Loucy (cell line): ENCODE data around the gene CLEC4M.

ENCODE experiments used
- EZH2phosphoT487 ChIP-seq: fragments of 200-600 bp; IDR thresholded peaks from 2 replicates; pipeline ENCODE4 v1.6.1; 2018; ENCODE audit warnings: antibody characterized with exemption, mild to moderate bottlenecking, moderate library complexity, borderline replicate concordance
- TF ChIP-seq, protein P1 (sequence below): fragments of 200-600 bp; sonication (generic); conservative IDR thresholded peaks from 2 replicates; pipeline ENCODE4 v1.5.1; 2014; ENCODE audit warnings: mild to moderate bottlenecking, antibody characterized with exemption, low read length

DNA sequence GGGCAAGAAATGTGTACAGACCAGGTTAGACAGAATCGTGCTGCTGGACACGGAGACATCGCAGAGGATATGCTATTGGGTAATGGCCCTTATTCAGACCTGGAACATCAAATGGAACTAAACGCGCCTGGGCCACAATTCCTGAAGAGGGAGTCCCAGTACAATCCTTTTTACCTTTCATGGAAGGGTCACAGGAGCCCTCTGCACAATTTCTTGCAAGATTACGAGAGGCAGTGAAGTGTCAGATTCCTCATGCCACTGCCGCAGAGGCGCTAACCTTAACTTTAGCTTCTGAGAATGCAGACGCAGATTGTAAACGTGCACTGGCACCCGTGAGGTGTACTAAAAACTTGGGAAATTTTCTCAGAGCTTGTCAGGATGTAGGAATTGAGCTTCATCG, 18.1 kb downstream of the CLEC4M start:
- TF ChIP-seq, protein P1, sequence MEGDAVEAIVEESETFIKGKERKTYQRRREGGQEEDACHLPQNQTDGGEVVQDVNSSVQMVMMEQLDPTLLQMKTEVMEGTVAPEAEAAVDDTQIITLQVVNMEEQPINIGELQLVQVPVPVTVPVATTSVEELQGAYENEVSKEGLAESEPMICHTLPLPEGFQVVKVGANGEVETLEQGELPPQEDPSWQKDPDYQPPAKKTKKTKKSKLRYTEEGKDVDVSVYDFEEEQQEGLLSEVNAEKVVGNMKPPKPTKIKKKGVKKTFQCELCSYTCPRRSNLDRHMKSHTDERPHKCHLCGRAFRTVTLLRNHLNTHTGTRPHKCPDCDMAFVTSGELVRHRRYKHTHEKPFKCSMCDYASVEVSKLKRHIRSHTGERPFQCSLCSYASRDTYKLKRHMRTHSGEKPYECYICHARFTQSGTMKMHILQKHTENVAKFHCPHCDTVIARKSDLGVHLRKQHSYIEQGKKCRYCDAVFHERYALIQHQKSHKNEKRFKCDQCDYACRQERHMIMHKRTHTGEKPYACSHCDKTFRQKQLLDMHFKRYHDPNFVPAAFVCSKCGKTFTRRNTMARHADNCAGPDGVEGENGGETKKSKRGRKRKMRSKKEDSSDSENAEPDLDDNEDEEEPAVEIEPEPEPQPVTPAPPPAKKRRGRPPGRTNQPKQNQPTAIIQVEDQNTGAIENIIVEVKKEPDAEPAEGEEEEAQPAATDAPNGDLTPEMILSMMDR = no peak
- TF ChIP-seq EZH2phosphoT487 = no peak
